Gastroesophageal sphincter (tissue), 3 donors: ENCODE data around the gene RARRES2.

ENCODE experiments used
- POLR2A ChIP-seq, 2 donors: fragments of 450-650 bp; IDR thresholded peaks; one replicate each; pipeline ENCODE4 v1.6.1; 2017; ENCODE audit warnings: antibody characterized with exemption in 2 of 2, mild to moderate bottlenecking in 2 of 2, moderate library complexity in 1 of 2
- TF ChIP-seq, protein P1 (sequence below), 4 experiments: fragments of 200-600 bp in 2 of 4; fragments of 450-650 bp in 2 of 4; sonication (generic) in 1 of 4; IDR thresholded peaks; one replicate each; pipeline ENCODE4 v1.5.1; 2017 to 2019; ENCODE audit warnings: antibody characterized with exemption in 4 of 4, mild to moderate bottlenecking in 2 of 4, moderate library complexity in 2 of 4

DNA sequence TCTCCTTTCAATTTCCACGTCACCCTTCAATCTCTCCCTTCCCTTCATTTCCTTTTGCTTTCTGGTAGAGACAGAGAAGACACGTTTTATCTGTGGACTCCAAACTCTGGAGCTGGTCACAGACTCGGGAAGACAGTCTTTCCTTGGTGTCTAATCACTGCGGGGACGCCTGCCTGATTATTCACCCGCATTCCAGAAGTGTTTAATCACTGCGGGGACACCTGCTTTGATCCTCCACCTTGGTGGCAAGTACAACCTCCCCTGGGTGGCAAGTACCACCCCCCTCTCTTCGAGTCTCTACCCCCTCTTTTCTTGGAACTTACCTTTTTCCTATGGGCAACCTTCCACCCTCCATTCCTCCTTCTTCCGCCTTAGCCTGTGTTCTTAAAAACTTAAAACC is 33.5 kb downstream of the RARRES2 start:
- TF ChIP-seq POLR2A (IDR thresholded peaks at IDR 0.05): no peak
- TF ChIP-seq, protein P1, sequence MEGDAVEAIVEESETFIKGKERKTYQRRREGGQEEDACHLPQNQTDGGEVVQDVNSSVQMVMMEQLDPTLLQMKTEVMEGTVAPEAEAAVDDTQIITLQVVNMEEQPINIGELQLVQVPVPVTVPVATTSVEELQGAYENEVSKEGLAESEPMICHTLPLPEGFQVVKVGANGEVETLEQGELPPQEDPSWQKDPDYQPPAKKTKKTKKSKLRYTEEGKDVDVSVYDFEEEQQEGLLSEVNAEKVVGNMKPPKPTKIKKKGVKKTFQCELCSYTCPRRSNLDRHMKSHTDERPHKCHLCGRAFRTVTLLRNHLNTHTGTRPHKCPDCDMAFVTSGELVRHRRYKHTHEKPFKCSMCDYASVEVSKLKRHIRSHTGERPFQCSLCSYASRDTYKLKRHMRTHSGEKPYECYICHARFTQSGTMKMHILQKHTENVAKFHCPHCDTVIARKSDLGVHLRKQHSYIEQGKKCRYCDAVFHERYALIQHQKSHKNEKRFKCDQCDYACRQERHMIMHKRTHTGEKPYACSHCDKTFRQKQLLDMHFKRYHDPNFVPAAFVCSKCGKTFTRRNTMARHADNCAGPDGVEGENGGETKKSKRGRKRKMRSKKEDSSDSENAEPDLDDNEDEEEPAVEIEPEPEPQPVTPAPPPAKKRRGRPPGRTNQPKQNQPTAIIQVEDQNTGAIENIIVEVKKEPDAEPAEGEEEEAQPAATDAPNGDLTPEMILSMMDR (IDR thresholded peaks at IDR 0.05): no peak
